HG03442 (cell line): ENCODE results near the gene DHDDS.

Experiments used
- ATAC-seq: cut with Tn5 transposase; IDR thresholded peaks from one replicate; pipeline ENCODE4 v1.9.1; 2021; ENCODE audit warnings: mild to moderate bottlenecking, moderate library complexity; ENCODE audit not compliant: unreplicated experiment

Gene DHDDS

GRCh38 chr1:26417111-26417759, 14.9 kb upstream of the DHDDS start:
- peak; percentile 79 for ATAC-seq

GRCh38 chr1:26418865-26419349, 13.2 kb upstream of the DHDDS start:
- no peak for ATAC-seq

- no peak for ATAC-seq
Measured at GRCh38 chr1:26419494-26419893, 12.6 kb upstream of the DHDDS start.

- no peak for ATAC-seq
Measured at GRCh38 chr1:26429721-26430120, 2.4 kb upstream of the DHDDS start.

GRCh38 chr1:26432793-26433192, 672 bp downstream of the DHDDS start:
- no peak for ATAC-seq

- ATAC-seq = no peak
Measured at GRCh38 chr1:26434161-26434752, 2.1 kb downstream of the DHDDS start.

- ATAC-seq = no peak
Measured at GRCh38 chr1:26438041-26438440, 5.9 kb downstream of the DHDDS start.

GRCh38 chr1:26440259-26440658, 8.1 kb downstream of the DHDDS start:
- no peak for ATAC-seq

- no peak for ATAC-seq
Measured at GRCh38 chr1:26449868-26450267, 17.7 kb downstream of the DHDDS start.

- no peak for ATAC-seq
Measured at GRCh38 chr1:26450908-26451307, 18.8 kb downstream of the DHDDS start.

- ATAC-seq = no peak
Measured at GRCh38 chr1:26452459-26453183, 20.5 kb downstream of the DHDDS start.

GRCh38 chr1:26459148-26459547, 27.0 kb downstream of the DHDDS start:
- ATAC-seq = no peak

- ATAC-seq = no peak
Measured at GRCh38 chr1:26459573-26460031, 27.5 kb downstream of the DHDDS start.

- no peak for ATAC-seq
Measured at GRCh38 chr1:26468911-26469310, 36.8 kb downstream of the DHDDS start.

GRCh38 chr1:26469558-26469957, 37.4 kb downstream of the DHDDS start:
- no peak for ATAC-seq

GRCh38 chr1:26470878-26471497, 38.9 kb downstream of the DHDDS start:
- no peak for ATAC-seq

GRCh38 chr1:26471498-26472319, 39.6 kb downstream of the DHDDS start:
- ATAC-seq = peak; percentile 6

- ATAC-seq = peak; percentile 44
Measured at GRCh38 chr1:26472320-26472900, 40.3 kb downstream of the DHDDS start, which contains the start of gene HMGN2. TSS of gene HMGN2 (plus strand) at chr1:26472440. CDS start at chr1:26472613, 173 bp downstream.

- ATAC-seq = peak; percentile 75
Measured at GRCh38 chr1:26472901-26473845, 41.1 kb downstream of the DHDDS start.
